Measurements from ENCODE around the gene LRRC26. TPM values are rescaled to one million over a fixed set of nuclear protein-coding genes. Genes with fewer than 3 reads are reported as not detected.

The LRRC26 gene
- total RNA-seq, 1 donor from 2014 or later, result not detected

DNA sequence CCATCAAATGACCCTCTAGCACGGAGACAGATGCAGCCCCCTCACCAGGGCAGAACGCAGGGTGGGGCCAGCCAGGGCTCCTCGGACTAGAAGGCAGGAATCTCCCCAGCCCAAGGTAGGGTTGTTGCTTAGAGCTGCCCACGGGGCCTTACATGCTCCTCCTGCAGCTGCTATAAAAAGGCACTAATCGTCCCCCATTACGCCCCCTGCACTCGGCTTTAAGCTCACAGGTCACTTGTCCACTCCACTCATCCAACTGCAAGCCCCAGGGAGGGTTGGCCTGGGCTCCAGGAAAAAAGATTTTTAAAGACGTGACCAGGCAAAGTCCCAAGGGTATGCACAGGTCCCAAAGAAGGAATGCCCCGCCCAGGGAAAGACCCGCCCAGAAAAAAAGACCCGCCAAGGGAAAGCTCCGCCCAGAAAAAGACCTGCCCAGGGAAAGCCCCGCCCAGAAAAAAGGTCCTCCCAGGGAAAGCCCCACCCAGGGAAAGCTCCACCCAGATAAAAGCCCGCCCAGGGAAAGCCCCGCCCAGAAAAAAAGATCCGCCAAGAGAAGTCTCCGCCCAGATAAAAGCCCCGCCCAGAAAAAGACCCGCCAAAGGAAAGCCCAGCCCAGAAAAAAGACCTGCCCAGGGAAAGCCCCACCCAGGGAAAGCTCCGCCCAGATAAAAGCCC, 19.8 kb downstream of the LRRC26 start:
- no peak for DNase-seq

DNA sequence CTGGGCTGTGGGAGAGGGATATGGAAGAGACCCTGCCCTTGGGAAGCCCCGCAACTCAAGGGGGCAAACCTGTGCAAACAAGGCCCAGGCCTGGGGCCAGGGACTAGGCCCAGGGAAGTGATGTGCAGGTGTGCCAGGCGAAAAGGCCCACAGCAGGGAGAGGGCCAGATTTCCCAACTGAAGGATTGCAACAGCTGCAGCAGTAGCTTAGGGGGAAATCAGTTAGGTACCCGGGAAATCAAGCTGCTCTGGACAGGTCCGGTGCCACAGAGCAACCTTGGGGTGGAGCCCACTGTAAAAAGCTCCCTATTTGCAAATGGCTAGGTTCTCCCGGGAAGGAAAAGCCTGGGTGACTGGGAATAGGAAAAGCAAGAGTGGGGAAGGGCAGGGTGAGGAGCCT, 20.5 kb downstream of the LRRC26 start:
- no peak for DNase-seq

DNA sequence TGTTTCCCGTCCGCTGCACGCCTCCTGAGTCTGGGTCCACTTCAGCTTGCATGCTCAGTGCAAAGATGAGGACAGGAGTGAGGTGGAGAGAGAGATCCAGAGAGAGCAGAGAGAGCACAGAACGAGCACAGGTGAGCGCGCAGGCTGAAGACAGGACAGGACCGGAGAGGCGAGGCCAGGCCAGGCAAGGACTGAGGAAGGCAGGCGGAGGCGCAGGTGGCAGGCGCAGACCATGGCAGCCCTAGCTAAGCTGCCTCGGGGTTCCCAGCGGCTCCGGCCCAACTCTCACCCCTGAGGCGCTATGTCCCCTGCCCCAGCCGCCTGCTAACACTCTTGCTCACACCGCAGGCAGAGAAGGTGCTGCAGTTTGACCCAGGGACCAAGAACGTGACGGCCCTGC, 21.2 kb downstream of the LRRC26 start:
- DNase-seq, result no peak

DNA sequence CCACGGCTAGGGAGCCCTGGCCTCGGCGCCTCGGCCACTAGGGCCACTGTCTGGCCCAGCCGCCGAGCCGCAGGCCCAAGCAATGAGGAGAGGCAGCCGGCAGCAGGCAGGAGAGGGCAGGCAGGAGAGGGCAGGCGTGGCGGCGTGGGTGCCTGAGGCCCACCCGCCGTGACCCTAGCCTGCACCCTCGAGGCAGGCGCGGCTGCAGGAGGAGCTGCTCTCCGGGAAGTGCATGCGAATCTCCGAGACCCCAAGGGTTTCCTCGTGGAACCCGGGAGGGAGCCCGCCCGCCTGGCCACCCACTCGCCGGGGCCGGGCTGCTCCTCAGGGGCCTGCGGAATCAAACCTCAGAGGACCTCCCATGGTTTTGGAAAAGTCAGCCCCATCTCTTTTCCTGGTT, 21.6 kb downstream of the LRRC26 start:
- DNase-seq, result no peak

DNA sequence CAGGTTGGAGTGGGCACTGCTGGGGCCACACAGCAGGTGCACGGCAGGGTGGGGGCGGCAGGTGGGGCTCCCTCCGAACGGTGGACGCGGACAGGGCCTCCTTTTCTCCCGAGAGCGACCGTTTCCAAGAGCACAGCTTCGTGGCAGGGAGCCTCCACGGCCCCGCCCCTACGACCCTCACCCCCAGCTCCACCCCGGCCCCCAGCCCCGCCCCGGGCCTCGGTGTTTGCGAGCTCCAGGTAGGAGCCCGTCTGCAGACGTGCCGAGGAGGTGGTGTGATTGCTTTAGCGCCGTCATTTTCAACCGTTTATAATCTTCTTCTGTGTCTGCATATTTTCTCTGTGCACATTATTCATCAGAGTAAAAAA, 22.1 kb downstream of the LRRC26 start:
- DNase-seq, result no peak

DNA sequence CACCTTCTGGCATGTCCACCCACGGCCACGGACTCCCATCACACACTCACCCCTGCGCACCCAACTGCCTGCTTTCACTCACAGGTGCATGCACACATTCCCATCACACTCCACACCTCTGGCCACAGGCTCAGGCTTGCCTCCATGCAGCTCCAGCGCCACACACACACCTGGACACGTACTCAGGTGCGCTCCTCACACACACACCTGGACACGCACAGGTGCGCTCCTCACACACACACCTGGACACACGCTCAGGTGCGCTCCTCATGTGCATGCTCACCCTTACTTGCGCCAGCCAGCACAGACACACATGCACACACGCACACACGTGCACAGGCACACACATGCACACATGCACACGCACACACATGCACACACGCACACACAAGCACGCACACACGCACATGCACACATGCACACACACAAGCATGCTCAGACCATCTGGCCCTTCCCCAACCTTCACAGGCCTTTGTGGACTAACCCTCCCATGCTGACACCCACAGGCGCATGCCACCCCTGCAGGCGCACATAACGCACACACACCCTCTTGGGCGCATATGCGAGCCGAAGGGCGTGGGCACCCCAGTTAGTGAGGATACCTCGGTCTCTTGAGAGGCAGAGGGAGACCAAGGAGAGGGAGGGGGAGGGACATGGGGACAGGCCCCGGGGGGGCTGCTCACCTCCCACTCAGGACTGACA, 22.6 kb downstream of the LRRC26 start:
- DNase-seq, result no peak

DNA sequence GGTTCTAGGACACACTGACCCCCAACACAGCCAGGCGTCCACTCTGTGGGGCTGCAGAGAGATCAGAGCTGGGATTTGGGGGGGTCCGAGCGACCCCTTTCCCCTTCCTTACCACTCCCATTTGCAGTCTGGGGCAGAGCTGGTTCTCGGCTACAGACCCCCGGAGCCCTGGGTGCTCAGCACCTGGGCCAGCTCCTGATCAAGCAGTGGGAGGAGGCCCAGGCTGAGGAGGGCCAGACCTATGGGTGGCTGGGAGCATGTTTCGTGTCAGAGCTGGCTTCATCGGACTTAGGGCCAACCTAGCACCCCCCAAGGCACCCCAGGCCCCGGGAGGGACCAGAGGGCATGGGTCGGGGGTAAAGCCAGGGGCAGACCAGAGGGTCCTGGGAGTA, 23.3 kb downstream of the LRRC26 start:
- DNase-seq, result no peak

DNA sequence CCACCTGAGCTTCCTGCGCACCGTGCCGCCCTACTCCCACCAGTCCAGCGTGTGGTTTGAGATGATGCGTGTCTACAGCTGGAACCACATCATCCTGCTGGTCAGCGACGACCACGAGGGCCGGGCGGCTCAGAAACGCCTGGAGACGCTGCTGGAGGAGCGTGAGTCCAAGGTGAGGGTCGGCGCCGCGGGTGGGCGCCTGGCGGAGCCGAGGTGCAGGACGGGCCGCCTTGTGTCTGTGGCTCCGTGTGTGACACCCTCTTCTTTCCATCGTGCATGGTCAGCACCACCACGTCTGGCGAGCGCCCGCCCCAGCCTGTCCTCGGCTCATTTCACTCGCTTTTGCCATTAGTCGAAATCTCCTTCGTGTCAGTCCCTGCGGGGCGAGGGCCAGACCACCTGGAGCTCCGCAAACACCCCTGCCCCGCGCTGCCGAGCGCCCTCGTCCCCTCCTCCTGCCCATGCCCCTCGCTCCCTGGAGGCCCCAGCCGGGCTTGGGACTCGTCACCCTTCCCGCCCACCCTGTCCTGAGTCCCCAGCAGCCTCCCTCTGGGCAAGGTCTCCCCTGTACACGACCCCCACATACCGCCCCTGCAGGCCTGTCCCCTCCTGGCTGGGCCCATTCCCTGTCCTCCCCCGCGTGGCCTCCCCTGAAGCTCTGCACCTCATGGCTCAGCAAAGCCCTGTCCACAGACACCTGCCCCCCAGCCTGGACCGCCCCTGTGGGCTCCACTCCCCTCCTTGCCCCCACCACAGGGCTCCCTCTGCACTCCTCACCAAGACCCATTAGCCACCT, 23.9 kb downstream of the LRRC26 start:
- DNase-seq, result no peak

DNA sequence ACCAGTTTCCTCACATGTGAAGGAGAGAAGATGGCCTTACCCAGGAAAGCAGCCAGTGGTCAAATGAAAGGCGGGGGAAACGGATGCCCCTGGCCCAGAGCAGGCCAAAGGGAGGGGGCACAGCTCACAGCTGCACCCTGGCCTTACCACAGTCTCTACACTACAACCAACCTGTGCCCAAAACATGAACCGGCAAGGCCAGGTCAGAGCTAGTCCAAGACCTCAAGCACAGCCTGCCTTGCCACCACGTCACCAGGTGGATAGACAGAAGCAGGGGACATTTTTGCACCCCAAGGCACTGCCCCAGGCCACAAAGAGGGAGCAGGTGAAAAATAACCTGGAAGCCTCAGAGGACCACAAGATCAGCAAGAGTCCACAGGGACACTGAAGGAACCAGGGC, 26.4 kb downstream of the LRRC26 start:
- DNase-seq, result no peak

DNA sequence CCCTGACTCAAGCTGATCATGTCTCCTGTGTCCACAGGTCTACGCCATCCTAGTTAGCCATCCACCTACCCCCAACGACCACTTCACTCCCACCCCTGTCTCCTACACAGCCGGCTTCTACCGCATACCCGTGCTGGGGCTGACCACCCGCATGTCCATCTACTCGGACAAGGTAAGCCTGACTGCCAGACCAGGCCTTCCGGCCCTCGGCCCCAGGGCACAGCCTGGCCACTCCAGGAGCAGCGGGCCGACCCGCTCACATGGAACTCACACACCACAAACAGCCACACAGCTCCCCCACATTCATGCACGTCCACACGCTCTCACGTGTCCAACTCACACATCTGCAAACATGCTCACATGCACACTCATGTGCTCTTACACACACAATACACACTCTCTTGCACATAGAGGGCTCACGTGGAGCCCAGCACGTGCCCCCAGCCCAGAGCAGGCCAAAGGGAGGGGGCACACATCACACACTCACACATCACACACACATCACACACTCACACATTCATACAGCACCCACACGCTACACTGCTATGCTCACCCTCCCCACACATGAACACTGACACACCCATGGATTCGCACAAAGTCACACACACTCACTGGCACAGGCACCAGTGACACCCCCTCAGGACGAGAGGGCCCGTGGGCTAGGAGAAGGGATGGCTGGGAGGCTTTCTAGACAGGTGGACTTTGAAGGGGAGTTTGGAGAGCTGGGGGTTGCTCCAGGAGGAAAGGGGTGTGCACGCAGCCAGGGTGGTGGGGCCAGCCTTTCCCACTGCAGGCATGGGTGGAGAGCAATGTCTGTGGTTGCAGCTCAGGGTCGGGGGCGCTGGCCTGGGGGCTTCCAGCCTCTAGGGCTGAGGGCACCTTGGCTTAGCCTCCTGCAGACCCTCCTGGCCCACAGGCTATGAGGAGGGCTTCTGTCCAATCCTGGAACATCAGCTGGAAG, 27.6 kb downstream of the LRRC26 start:
- no peak for DNase-seq

DNA sequence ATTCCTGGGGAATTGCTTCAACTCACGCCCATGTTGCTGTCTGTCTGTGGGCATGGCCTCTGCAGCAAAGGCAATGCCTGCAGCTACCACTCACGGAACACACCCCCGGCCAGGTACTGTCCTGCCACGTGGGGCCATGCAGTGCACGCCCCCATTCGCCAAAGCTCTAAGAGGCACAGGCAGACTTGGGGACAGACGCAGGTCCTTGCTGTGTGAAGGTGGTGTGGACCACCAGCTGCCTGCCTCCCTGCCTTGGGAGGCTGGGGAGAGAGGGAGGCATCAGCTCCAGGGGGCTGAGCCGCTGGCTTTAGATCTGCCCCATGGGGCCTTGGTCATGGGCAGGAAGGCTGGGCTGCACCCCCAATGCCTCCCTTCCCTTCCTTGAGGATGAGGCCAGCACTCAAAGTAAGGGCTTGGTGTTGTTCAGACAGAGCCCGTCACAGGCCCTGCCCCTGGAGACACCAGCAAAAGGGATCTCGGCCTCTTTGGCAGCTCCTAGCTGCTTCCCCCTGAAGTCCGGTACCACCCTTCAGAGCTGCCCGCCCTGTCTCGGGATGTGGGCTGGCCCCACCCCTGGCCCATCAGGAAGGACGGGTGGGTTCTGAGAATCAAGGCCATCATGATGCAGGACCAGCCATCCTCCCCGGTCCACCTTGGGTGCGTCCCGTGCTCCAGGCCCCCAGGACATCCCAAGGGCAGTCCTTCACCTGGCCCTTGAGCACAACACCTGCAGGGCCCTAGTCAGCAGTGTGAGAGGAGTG, 28.6 kb downstream of the LRRC26 start:
- DNase-seq, result no peak

DNA sequence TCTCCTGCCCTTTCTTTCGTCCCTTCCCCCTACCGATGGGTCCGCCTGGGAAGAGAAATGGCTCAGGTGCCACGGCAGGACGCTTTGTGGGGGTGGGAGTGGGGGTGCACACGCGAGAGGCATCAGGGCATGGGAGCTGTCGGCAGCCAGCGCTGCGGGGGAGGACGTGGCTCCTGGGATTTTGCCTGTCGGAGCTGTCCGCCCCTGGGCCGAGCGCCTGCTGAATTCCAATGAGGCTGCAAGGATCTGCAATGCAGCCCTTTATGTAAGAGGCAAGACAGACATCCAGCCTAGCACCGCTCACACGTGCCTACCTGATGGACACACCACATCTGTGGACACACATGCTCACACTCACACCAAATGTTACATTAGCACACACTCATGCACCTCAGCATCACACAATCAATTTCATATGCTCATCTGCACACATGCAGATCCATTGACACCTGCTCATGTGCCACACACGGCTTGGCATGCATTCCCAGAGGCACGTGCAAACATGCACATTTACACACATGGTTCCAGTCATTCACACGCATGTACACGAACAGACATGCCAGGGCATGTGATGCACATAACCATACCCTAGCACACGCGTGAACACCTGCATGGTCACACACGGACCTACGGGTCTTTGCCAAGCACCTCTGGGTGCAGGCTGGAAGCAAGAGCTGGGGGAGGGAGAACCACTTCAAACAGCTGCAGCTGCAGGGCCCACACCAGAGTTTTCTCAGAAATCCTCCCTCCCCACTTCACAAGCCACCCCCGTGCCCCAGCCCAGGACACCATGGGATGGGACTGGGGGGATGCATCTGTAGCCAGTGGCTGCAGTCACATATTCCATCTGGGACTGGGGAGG, 29.5 kb downstream of the LRRC26 start:
- DNase-seq, result no peak

DNA sequence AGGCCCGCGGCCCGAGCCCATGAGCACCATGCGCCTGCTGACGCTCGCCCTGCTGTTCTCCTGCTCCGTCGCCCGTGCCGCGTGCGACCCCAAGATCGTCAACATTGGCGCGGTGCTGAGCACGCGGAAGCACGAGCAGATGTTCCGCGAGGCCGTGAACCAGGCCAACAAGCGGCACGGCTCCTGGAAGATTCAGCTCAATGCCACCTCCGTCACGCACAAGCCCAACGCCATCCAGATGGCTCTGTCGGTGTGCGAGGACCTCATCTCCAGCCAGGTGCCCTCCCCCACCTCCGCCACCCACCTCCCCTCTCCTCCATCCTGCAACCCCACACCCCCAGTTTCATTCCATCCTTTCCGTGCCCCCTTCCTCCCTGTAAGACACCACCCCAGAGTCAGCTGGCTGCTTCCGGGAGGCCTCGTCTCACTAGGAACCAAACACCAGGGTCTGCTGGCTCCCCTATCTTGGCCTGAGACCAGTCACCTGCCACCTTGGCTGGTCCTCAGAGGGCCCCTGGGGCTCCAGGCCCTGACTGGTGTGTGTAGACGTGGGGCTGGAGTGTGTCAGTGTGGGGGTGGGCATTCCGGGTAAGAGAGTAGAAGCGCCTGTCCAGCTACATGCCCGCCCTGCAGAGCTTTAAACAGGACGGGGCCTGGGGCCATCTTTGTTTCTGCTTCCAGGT, 30.2 kb downstream of the LRRC26 start:
- DNase-seq, result no peak

DNA sequence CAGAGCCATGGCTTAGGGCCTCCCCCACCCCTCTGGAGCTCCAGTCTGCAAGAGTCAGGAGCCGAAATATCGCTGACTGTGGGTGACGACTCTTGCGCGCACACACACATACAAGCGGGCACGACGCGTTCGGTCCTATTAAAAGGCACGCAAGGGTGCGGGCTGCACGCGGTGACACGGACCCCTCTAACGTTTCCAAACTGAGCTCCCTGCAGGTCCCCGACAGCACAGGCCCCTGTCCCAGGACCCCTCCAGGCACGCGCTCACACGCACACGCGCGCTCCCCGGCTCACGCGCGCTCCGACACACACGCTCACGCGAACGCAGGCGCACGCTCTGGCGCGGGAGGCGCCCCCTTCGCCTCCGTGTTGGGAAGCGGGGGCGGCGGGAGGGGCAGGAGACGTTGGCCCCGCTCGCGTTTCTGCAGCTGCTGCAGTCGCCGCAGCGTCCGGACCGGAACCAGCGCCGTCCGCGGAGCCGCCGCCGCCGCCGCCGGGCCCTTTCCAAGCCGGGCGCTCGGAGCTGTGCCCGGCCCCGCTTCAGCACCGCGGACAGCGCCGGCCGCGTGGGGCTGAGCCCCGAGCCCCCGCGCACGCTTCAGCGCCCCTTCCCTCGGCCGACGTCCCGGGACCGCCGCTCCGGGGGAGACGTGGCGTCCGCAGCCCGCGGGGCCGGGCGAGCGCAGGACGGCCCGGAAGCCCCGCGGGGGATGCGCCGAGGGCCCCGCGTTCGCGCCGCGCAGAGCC, 31.0 kb downstream of the LRRC26 start, which contains the start of gene GRIN1:
Gene GRIN1 (plus strand): TSS at position 433 of the 746 bp plus-strand sequence. CDS start 333 bp downstream, outside the sequence.
- no peak for DNase-seq

DNA sequence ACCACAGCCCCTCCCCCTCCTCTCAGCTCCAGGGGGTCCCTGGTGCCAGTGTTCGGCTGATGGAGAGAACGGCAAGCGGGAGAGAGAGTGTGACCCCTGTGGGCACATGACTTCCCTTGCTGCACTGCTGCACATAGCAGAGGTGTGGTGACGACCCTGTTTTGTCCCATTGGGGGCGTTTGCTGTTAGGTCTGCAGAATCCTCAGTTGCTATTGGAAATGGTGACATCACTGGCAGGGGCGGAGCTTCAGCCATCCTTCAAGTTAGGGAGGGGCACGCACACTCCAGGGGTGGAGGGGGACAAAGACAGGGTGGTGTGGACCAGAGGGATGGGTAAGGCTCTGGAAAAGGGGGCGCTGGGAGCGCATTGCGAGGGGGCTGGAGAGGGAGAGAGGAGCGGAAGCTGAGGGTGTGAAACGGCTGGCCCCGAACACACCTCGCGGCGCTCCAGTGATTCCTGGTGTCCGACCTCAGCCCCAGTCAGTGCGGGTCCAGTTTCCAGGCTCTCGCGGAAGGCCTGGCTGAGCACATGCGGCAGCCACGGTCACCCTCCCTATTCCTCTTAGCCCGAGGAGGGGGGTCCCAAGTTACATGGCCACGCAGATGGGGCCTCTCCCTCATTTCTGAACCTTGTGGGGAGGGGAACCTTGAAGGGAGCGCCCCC, 31.7 kb downstream of the LRRC26 start:
- DNase-seq, result no peak

DNA sequence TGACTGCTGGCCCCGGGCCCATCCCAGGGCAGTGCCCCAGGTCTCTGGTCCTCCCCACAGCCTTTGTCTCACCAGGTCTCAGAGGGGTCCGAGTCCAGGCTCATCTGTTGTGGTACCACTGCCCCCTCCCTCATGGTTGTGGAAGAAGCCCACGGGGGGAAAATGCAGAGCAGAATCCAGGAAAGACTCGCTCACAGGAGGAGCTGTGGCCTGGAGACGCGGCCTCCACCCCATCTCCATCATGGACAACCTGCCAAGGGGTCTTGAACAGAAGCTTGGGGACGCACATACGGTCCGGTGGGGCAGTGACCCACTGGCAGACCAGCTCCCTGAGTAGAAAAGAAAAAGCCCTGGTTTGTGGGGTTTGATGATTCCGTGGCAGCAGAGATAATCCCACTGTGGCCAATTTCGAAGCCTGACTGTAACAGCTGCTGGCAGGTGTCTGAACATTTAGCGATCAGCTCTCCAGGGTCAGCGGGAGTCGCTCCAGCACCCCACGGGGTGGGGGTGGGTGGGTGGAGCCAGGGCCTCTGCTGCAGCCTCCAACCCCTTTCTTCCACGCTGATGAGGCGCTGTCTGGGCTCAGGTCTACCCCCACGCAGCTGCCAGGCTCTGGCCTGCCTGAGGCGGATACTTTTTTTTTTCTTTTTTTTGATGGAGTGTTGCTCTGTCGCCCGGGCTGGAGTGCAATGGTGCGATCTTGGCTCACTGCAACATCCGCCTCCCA, 32.8 kb downstream of the LRRC26 start:
- no peak for DNase-seq

DNA sequence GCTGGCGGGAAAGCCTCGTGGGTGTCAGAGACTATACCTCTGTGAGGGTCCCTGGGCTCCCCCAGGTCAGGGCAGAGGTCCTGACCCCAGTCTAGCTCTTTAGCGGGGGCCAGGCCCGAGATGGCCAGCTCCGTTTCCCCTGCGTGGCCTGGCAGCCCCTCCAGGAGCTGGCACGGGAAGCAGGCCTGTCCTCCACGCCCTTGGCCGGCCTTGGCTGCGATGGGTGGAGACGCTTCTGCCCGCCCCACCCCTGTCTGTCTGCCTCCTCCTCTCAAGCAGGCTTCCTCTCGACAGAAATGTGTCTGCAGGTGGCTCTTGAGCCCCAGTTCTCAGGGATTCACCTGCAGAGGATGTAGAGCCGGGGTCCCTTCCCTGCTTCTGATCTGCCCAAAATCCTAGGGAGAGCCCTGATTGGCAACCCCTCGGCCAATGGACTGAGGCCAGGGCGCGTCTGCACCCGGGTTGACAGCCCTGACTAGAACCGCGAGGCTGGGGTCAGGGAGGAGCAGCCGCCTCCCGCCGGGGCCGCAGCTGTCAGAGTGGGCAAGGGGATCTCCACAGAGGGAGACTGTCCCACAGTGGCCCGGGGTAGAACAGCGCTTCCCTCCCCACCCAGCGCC, 33.5 kb downstream of the LRRC26 start:
- DNase-seq, result no peak

All from skin of body (tissue), 2 donors.